ENCODE measurements around the gene AGBL4. TPM values are rescaled to one million over a fixed set of nuclear protein-coding genes. Genes with fewer than 3 reads are reported as not detected.

The AGBL4 gene
- total and polyA plus RNA-seq, 7 donors = 0.01 to 0.05 TPM; not detected in 5

DNA sequence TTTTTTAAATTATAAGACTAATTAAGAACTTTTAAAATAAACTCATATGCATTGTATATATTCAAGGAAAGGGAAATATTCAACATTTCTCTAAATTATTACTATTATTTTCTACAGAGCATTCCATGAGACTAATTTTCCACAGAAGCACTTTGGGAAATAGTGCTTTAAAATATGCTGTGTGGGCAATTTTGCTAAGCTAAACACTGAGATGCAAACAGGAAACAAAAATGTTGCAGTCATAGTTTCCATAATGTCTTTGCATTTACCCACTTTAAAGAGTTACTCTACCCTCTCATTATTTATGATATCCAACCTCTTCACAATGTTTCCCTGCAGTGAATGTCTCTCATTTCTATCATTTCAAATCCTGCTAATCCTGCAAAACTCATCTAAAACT lies 977.4 kb downstream of the AGBL4 start:
- Histone ChIP-seq H3K4me3 (no peak overlapping the region), H3K4me1 (no peaks in the 10 kb centered on the region), H3K27ac (no peak overlapping the region), H3K36me3 (ENCODE audit: insufficient read depth in 1 of 2, low read depth in 1 of 2) (no peaks in the 10 kb centered on the region), H3K27me3 (ENCODE audit: insufficient read depth in 3 of 3, low read length in 2 of 3) (no peaks in the 10 kb centered on the region), H3K9me3 (no peaks in the 10 kb centered on the region)
- TF ChIP-seq, protein P1, sequence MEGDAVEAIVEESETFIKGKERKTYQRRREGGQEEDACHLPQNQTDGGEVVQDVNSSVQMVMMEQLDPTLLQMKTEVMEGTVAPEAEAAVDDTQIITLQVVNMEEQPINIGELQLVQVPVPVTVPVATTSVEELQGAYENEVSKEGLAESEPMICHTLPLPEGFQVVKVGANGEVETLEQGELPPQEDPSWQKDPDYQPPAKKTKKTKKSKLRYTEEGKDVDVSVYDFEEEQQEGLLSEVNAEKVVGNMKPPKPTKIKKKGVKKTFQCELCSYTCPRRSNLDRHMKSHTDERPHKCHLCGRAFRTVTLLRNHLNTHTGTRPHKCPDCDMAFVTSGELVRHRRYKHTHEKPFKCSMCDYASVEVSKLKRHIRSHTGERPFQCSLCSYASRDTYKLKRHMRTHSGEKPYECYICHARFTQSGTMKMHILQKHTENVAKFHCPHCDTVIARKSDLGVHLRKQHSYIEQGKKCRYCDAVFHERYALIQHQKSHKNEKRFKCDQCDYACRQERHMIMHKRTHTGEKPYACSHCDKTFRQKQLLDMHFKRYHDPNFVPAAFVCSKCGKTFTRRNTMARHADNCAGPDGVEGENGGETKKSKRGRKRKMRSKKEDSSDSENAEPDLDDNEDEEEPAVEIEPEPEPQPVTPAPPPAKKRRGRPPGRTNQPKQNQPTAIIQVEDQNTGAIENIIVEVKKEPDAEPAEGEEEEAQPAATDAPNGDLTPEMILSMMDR (IDR thresholded peaks at IDR 0.05) = no peak
- no peak for ATAC-seq
- no peak for DNase-seq
- intact Hi-C loops (cut with DNase I) = no loop called here

DNA sequence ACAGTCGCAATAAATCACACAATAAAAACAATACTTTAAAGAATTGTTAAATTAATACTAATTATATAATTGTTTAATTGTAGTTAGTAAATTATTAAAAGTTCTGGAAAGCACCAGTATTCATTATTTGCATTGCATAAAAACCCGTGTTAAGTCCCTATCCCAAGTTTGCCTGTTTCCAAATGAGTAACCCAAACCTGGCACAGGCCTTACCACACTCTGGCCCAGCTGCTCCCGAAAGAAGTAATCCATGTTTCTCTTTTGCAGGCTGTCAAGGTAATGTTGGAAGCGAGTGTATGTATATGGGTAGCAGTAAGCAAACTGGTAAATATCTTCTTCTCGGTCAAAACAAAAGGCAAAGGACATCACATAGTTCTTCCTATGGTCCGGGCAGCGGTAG lies 978.4 kb downstream of the AGBL4 start:
- no peak overlapping the region for H3K4me3 ChIP-seq
- no peaks in the 10 kb centered on the region for H3K27me3 ChIP-seq (ENCODE audit: insufficient read depth in 3 of 3, low read length in 2 of 3)
- intact Hi-C loops (cut with DNase I) = no loop called here
- H3K4me1 ChIP-seq = no peaks in the 10 kb centered on the region
- DNase-seq (no peak), ATAC-seq (no peak)
- H3K36me3 ChIP-seq (ENCODE audit: insufficient read depth in 1 of 2, low read depth in 1 of 2) = no peaks in the 10 kb centered on the region
- H3K9me3 ChIP-seq = no peaks in the 10 kb centered on the region
- WGBS, 3 donors = 80 to 84% (median 83%) methylated on average over 7 of the region's 7 CpGs
- TF ChIP-seq, protein P1 (IDR thresholded peaks at IDR 0.05) = no peak
- H3K27ac ChIP-seq = no peak overlapping the region

GRCh38 chr1:49036700-49037099 lies 987.1 kb downstream of the AGBL4 start:
- intact Hi-C loops (cut with DNase I) = no loop called here
- Histone ChIP-seq H3K9me3 (no peaks in the 10 kb centered on the region), H3K36me3 (ENCODE audit: insufficient read depth in 1 of 2, low read depth in 1 of 2) (no peaks in the 10 kb centered on the region), H3K4me3 (no peak overlapping the region), H3K27ac (no peak overlapping the region), H3K4me1 (no peaks in the 10 kb centered on the region), H3K27me3 (ENCODE audit: insufficient read depth in 3 of 3, low read length in 2 of 3) (peaks cover 0 to 2% (median 0%) of the 10 kb centered on the region in 3 donors)
- DNase-seq (no peak), ATAC-seq (no peak)
- 75 to 77% (median 75%) methylated on average over 4 of the region's 4 CpGs for WGBS, 3 donors
- TF ChIP-seq, protein P1 (IDR thresholded peaks at IDR 0.05) = no peak

DNA sequence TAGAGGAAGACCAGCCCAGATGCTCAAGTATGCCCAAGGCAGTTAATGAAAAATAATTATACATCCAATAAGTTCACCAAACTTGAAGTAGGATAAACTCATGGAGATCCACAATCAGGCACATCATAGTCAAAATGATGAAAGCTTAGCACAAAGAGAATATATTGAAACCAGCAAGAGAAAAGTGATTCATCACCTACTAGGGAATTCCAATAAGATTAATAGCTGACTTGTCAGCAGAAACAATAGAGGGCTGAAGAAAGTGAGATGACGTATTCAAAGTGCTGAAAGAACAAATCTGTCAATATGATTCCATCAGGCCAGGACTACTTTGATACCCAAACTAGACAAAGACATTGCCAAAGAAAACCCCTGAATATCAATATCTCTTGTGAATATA lies 995.4 kb downstream of the AGBL4 start:
- Histone ChIP-seq H3K4me1 (no peaks in the 10 kb centered on the region), H3K36me3 (ENCODE audit: insufficient read depth in 1 of 2, low read depth in 1 of 2) (no peaks in the 10 kb centered on the region), H3K9me3 (no peaks in the 10 kb centered on the region), H3K27me3 (ENCODE audit: insufficient read depth in 3 of 3, low read length in 2 of 3) (no peaks in the 10 kb centered on the region), H3K4me3 (no peak overlapping the region), H3K27ac (no peak overlapping the region)
- ATAC-seq (no peak), DNase-seq (no peak)
- 85 to 97% (median 86%) methylated on average over 1 of the region's 1 CpG for WGBS, 3 donors
- intact Hi-C loops (cut with DNase I) = no loop called here
- TF ChIP-seq, protein P1 (IDR thresholded peaks at IDR 0.05) = no peak

GRCh38 chr1:49026230-49026811 lies 997.4 kb downstream of the AGBL4 start:
- ATAC-seq (no peak), DNase-seq (no peak)
- TF ChIP-seq, protein P1 (IDR thresholded peaks at IDR 0.05) = no peak
- Histone ChIP-seq H3K36me3 (ENCODE audit: insufficient read depth in 1 of 2, low read depth in 1 of 2) (no peaks in the 10 kb centered on the region), H3K27ac (no peak overlapping the region), H3K4me3 (no peak overlapping the region), H3K9me3 (no peaks in the 10 kb centered on the region), H3K4me1 (no peaks in the 10 kb centered on the region), H3K27me3 (ENCODE audit: insufficient read depth in 3 of 3, low read length in 2 of 3) (no peaks in the 10 kb centered on the region)
- intact Hi-C loops (cut with DNase I) = no loop called here
- WGBS, 3 donors = 17 to 34% (median 20%) methylated on average over 1 of the region's 1 CpG

All from psoas muscle (tissue), 8 donors.